Fibroblast of skin of left quadriceps (primary cell): ENCODE results near the gene SAMD5.

Experiments used
- DNase-seq, 2 experiments: peaks; one replicate each; pipeline ENCODE4 v3.0.0-alpha.2; 2013; ENCODE audit warnings: low read depth in 2 of 2

Gene SAMD5

DNA sequence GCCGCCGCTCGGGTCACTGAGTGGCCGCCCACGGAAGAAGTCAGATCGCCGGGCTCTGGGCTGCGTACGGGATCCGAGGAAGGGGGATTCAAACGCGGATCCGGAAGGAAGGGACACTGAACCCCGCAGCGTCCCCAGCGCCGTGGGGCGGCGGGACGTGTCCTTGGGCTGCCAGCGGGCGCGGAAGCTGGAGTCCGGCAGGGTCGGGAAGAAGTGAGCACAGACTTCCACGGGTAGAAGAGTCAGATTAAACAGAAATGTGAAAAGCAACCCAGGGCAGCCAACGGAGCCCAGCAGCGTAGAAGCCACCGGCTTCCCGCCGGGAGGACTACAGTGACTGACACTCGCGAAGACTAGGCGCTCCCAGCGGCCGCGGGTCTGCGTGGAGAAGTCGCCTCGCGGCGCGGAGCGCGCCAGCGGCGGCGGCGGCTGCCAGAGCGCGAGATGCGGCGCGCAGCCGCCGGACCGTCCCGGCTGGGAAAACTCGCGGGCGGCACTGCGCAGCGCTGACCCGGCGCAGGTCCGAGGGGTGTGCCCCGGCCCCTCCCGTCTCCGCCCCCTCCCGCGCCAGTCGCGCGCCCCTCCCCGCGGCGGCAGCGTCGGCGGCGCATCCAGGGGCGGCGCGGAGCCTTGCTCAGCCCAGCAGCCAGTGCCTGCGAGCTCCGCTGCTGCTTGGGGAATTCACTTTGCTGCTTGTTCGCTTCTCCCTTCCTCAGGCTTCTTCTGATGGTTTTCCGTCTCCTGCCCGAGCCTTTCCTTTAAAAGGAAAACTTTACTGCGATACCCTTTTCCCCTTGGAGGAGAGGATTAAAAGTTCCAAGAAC, at the start of gene SAMD5:
SAMD5 (plus strand) TSS at position 649 of the 824 bp plus-strand sequence. CDS start 239 bp downstream, outside the sequence.
- DNase-seq: no peak

GRCh38 chr6:147459780-147460179, 48.7 kb upstream of the SAMD5 start:
- DNase-seq: no peak

DNA sequence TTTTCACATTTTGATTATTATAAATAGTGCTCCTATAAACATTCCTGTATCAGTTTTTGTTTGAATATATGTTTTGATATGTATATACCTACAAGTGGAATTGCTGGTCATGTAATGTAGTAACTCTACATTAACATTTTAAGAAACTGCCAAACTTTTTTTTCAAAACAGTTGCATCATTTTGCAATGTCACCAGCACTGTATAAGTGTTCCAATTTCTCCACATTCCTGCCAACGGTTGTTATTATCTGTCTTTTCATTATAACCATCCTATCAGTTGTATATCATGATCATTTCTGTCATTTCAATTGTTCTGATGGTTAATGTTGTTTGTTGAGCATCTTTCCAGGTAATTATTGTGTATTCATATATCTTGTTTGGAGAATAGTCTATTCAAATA, 44.8 kb upstream of the SAMD5 start:
- no peak for DNase-seq

- DNase-seq: no peak
Measured at GRCh38 chr6:147467428-147467827, 41.1 kb upstream of the SAMD5 start.

GRCh38 chr6:147467886-147468285, 40.6 kb upstream of the SAMD5 start:
- no peak for DNase-seq

DNA sequence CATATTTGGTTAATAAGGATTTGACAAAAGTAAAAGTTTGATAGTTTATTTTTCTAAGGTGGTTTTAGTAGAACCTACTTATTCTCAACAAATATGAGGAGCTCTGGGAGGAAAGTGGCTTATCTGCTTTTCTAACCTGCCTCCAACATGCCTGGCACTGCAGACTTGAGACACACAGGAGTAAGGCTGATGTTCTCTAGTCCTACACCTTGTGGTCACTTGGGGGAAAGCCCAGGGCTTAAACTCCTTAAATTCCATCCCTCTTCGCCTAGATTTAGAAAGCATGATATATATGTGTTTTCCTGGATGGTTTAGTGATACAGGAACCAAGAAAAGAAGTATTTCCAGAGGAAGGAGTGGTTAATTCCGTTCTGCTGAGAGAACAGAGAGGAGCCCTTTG, 39.9 kb upstream of the SAMD5 start:
- DNase-seq: no peak

GRCh38 chr6:147479857-147480256, 28.6 kb upstream of the SAMD5 start:
- no peak for DNase-seq

DNA sequence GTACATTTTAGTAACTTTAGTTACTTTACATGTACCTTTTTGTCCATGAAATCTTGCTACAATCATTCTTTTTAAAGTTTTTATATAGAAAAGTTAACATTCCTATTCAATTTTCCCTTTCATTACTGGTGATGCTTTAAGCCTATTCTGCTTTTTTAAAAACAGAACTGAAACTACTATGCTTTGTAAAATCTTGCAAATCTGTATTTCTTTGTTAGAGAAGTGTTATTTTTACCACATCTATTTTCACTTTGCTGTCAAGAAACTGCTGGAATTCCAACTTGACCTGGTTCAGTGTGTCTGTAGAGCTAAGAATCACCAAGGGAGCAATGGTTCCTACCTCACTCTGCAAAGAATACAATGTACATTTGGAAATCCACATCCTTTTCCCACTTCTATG, 21.8 kb upstream of the SAMD5 start:
- DNase-seq: no peak

- DNase-seq: no peak
Measured at GRCh38 chr6:147497472-147497871, 11.0 kb upstream of the SAMD5 start.

GRCh38 chr6:147503587-147503986, 4.9 kb upstream of the SAMD5 start:
- no peak for DNase-seq

DNA sequence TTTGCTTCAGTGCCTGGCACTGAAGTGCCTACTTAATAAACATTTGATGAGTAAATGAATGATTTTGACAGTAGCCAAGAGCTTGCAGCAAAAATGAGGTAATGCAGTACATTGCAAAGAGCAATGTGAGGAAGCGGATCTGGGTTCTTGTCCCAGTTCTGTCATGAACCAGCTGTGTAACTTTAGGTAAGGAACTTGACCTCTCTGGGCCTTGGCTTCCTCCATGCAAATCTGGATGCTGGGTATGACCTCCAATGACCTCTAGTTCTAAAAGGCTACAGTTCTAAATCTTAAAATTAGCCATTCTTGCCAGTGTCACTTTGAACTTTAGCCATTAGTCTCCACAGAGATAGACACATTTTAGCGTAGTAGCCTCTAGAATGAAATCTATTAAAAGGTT, 3.6 kb upstream of the SAMD5 start:
- DNase-seq: no peak

- DNase-seq: no peak
Measured at GRCh38 chr6:147506704-147507114, 1.8 kb upstream of the SAMD5 start.

- DNase-seq: no peak
Measured at GRCh38 chr6:147507162-147508041, 1.1 kb upstream of the SAMD5 start.

DNA sequence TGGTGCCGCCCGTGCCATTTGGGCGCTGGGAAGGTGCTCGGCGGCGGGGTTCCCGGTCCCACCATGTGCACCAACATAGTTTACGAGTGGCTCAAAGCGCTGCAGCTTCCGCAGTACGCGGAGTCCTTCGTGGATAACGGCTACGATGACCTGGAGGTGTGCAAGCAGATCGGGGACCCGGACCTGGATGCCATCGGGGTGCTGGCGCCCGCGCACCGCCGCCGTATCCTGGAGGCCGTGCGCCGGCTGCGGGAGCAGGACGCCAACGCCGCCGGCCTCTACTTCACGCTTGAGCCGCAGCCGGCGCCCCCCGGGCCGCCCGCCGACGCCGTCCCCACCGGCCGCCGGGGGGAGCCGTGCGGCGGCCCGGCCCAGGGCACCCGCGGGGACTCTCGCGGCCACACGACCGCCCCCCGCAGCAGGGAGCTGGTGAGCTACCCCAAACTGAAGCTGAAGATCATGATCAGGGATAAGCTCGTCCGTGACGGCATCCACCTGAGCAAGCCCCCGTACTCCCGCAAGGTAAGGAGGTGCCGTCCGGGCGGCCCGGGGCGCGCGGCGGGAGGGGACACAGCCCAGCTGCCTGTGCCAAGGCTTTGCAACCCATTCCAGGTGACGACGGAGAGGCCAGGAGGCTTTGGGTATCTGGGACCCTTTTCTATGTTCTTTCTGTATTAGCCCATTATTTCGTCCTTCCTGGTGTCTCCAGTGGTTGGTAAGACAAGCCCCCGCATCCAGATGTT, 547 bp downstream of the SAMD5 start:
- no peak for DNase-seq

DNA sequence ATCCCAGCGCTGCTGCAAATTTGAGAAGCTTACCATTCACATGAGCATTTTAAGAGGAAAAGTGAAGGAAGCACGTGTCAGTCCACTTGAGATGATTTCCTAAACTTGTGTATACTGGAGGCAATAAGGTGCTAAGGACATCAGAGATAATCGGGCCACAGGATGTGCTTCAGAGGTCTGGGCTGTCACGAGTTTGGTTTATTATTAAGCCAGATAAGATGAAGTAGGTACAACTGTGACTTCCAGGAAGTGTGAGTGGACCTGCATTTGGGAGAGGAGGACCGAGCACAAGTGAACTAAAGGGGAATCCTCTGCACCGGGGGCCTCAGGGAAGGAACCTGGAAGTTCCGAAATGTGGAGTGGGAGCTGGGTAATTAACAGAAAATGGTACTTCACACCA, 1.4 kb downstream of the SAMD5 start:
- DNase-seq: no peak

GRCh38 chr6:147510929-147511590, 2.6 kb downstream of the SAMD5 start:
- DNase-seq: no peak

- no peak for DNase-seq
Measured at GRCh38 chr6:147514831-147515230, 6.3 kb downstream of the SAMD5 start.

GRCh38 chr6:147515327-147515726, 6.8 kb downstream of the SAMD5 start:
- no peak for DNase-seq

- no peak for DNase-seq
Measured at GRCh38 chr6:147522597-147522996, 14.1 kb downstream of the SAMD5 start.

- DNase-seq: no peak
Measured at GRCh38 chr6:147525519-147526209, 17.2 kb downstream of the SAMD5 start.

GRCh38 chr6:147527197-147527596, 18.7 kb downstream of the SAMD5 start:
- DNase-seq: no peak
